ENCODE results near the gene NBPF11. TPM values are rescaled to one million over a fixed set of nuclear protein-coding genes. Genes with fewer than 3 reads are reported as not detected.
A peak's percentile ranks its signal among the peaks of the same experiment; 100 is the strongest.
"Not testable (repeated sequence)": the region's sequence is repeated elsewhere in the genome, so short reads cannot be mapped to it uniquely, and the experiment has no call there.

Gene NBPF11
- total RNA-seq, 1 experiment from 2014 or later: 7.9 TPM

DNA sequence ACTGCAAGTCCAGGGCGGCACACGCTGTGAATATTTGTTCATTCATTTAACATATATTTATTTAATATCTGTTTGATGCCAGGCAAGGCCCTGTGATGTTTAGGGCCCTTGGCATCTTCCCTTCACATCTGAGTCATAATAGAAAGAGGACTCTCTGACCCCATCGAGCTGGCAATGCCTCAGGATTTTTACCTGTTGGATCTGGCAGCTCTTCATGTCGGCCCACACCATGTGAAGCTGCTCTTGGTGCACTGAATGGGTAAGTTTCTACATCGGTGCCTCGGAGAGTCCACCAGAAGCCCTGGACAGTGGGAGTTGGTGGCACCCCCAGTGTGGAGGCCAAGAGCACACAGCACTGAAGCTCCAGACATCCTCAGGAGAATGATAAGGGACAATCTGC lies 8.9 kb downstream of the NBPF11 start:
- H3K9me2 ChIP-seq (replicated peaks; ENCODE audit: low read length); H3K36me3 ChIP-seq (ENCODE audit: low read depth, low read length); H3K4me1 ChIP-seq (ENCODE audit: insufficient read depth, low read length); DNase-seq; H3K27me3 ChIP-seq (ENCODE audit: low read length); H3K9ac ChIP-seq (ENCODE audit: low read length); H3F3A ChIP-seq (ENCODE audit: low read length, unreplicated experiment); H2AFZ ChIP-seq (ENCODE audit: low read length); POLR2A ChIA-PET (ENCODE audit: unreplicated experiment); H3K9me3 ChIP-seq (ENCODE audit: low read length); H3K27ac ChIP-seq (ENCODE audit: low read length); CTCF ChIA-PET; H3K4me2 ChIP-seq (ENCODE audit: low read length); ATAC-seq; H3K4me3 ChIP-seq (ENCODE audit: low read length); H4K20me1 ChIP-seq (ENCODE audit: low read length); BruUV-seq (replicated peaks); H3K79me2 ChIP-seq (ENCODE audit: low read length); intact Hi-C loops (cut with micrococcal nuclease): not testable (repeated sequence)

GRCh38 chr1:148141936-148142335 lies 10.1 kb downstream of the NBPF11 start:
- H3K27me3 ChIP-seq (ENCODE audit: low read length); H3K27ac ChIP-seq (ENCODE audit: low read length); H3K9ac ChIP-seq (ENCODE audit: low read length); DNase-seq; CTCF ChIA-PET; H2AFZ ChIP-seq (ENCODE audit: low read length); H3K4me1 ChIP-seq (ENCODE audit: insufficient read depth, low read length); intact Hi-C loops (cut with micrococcal nuclease); H4K20me1 ChIP-seq (ENCODE audit: low read length); H3K9me2 ChIP-seq (replicated peaks; ENCODE audit: low read length); H3F3A ChIP-seq (ENCODE audit: low read length, unreplicated experiment); H3K4me2 ChIP-seq (ENCODE audit: low read length); H3K79me2 ChIP-seq (ENCODE audit: low read length); ATAC-seq; H3K9me3 ChIP-seq (ENCODE audit: low read length); H3K36me3 ChIP-seq (ENCODE audit: low read depth, low read length); H3K4me3 ChIP-seq (ENCODE audit: low read length); POLR2A ChIA-PET (ENCODE audit: unreplicated experiment); BruUV-seq (replicated peaks): not testable (repeated sequence)

- H3K79me2 ChIP-seq (ENCODE audit: low read length); CTCF ChIA-PET; H3K27ac ChIP-seq (ENCODE audit: low read length); POLR2A ChIA-PET (ENCODE audit: unreplicated experiment); H3K9ac ChIP-seq (ENCODE audit: low read length); H3K4me3 ChIP-seq (ENCODE audit: low read length); intact Hi-C loops (cut with micrococcal nuclease); H3F3A ChIP-seq (ENCODE audit: low read length, unreplicated experiment); BruUV-seq (replicated peaks); H3K9me2 ChIP-seq (replicated peaks; ENCODE audit: low read length); H3K4me2 ChIP-seq (ENCODE audit: low read length); H3K4me1 ChIP-seq (ENCODE audit: insufficient read depth, low read length); DNase-seq; H2AFZ ChIP-seq (ENCODE audit: low read length); ATAC-seq; H3K9me3 ChIP-seq (ENCODE audit: low read length); H4K20me1 ChIP-seq (ENCODE audit: low read length); H3K27me3 ChIP-seq (ENCODE audit: low read length); H3K36me3 ChIP-seq (ENCODE audit: low read depth, low read length): not testable (repeated sequence)
Measured at GRCh38 chr1:148138606-148139005, 13.5 kb downstream of the NBPF11 start.

GRCh38 chr1:148122341-148122740 lies 29.7 kb downstream of the NBPF11 start:
- H3K9me2 ChIP-seq (replicated peaks; ENCODE audit: low read length); H3K4me3 ChIP-seq (ENCODE audit: low read length); DNase-seq; H3K27me3 ChIP-seq (ENCODE audit: low read length); H3K27ac ChIP-seq (ENCODE audit: low read length); ATAC-seq; H3K4me1 ChIP-seq (ENCODE audit: insufficient read depth, low read length); H3F3A ChIP-seq (ENCODE audit: low read length, unreplicated experiment); BruUV-seq (replicated peaks); H4K20me1 ChIP-seq (ENCODE audit: low read length); intact Hi-C loops (cut with micrococcal nuclease); H3K4me2 ChIP-seq (ENCODE audit: low read length); H3K9me3 ChIP-seq (ENCODE audit: low read length); H3K9ac ChIP-seq (ENCODE audit: low read length); POLR2A ChIA-PET (ENCODE audit: unreplicated experiment); H3K79me2 ChIP-seq (ENCODE audit: low read length); H2AFZ ChIP-seq (ENCODE audit: low read length); CTCF ChIA-PET; H3K36me3 ChIP-seq (ENCODE audit: low read depth, low read length): not testable (repeated sequence)

GRCh38 chr1:148120395-148120794 lies 31.7 kb downstream of the NBPF11 start:
- H3K79me2 ChIP-seq (ENCODE audit: low read length); H3K9me2 ChIP-seq (replicated peaks; ENCODE audit: low read length); CTCF ChIA-PET; POLR2A ChIA-PET (ENCODE audit: unreplicated experiment); H3K4me2 ChIP-seq (ENCODE audit: low read length); ATAC-seq; H3K36me3 ChIP-seq (ENCODE audit: low read depth, low read length); H3F3A ChIP-seq (ENCODE audit: low read length, unreplicated experiment); H4K20me1 ChIP-seq (ENCODE audit: low read length); H3K4me1 ChIP-seq (ENCODE audit: insufficient read depth, low read length); H2AFZ ChIP-seq (ENCODE audit: low read length); H3K27ac ChIP-seq (ENCODE audit: low read length); BruUV-seq (replicated peaks); H3K27me3 ChIP-seq (ENCODE audit: low read length); H3K9ac ChIP-seq (ENCODE audit: low read length); H3K9me3 ChIP-seq (ENCODE audit: low read length); intact Hi-C loops (cut with micrococcal nuclease); H3K4me3 ChIP-seq (ENCODE audit: low read length): not testable (repeated sequence)
- DNase-seq: peak; percentile 3

DNA sequence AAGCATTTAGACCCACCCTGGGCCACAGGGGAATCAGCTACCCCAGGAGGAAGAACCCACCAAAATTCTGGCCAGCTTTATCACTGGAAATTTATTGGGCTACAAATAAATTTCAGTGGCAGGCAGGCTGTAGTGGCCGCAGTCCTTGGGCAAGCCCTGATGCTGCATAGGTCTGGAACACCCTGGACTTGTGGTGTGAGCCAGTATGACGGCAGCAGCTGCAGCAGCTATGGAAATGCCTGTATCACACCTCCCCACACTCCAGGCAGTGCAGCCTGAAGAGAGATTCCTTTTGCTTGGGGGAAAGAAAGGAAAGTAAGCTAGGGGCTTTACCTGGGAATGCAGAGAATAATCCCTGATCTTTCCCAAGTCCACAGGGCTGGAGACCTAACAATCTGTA lies 56.3 kb downstream of the NBPF11 start:
- POLR2A ChIA-PET (ENCODE audit: unreplicated experiment); H3K27ac ChIP-seq (ENCODE audit: low read length); H3K27me3 ChIP-seq (ENCODE audit: low read length); H3K4me3 ChIP-seq (ENCODE audit: low read length); H3K79me2 ChIP-seq (ENCODE audit: low read length); CTCF ChIA-PET; H3K4me2 ChIP-seq (ENCODE audit: low read length); H3K9ac ChIP-seq (ENCODE audit: low read length); H3K4me1 ChIP-seq (ENCODE audit: insufficient read depth, low read length); H4K20me1 ChIP-seq (ENCODE audit: low read length); DNase-seq; BruUV-seq (replicated peaks); H3K36me3 ChIP-seq (ENCODE audit: low read depth, low read length); H3F3A ChIP-seq (ENCODE audit: low read length, unreplicated experiment); H3K9me3 ChIP-seq (ENCODE audit: low read length); H2AFZ ChIP-seq (ENCODE audit: low read length); intact Hi-C loops (cut with micrococcal nuclease); H3K9me2 ChIP-seq (replicated peaks; ENCODE audit: low read length): not testable (repeated sequence)
- ATAC-seq: peak; percentile 33; the same call in 1 of the 2 replicates

Measured in PC-3 (cell line).